ENCODE results near the gene TMEM238L. TPM values are rescaled to one million over a fixed set of nuclear protein-coding genes. Genes with fewer than 3 reads are reported as not detected.

TMEM238L gene
- total RNA-seq, 4 donors from 2014 or later, result 2.0 to 8.9 TPM; not detected in 2

DNA sequence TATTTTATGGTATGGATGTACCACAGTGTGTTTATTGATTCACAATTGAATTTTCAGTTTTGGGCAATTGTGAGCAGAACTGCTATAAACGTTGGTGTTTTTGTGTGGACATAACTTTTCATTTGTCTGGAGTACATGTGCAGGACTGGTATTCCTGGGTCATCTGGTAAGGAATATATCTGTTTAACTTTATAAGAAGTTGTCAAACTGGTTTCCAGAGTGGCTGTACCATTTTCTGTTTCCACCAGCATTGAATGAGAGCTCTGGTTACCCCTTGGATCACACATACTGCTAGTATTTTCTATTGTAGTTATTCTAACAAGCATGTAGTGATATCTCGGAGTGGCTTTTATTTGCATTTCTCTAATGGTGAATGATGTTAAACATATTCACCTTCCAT is 24.3 kb downstream of the TMEM238L start:
- no peak for DNase-seq (ENCODE audit: low spot score in 2 of 2)
- H3K27ac ChIP-seq, result no peak overlapping the region
- WGBS, result 71% methylated on average over 2 of the region's 2 CpGs

DNA sequence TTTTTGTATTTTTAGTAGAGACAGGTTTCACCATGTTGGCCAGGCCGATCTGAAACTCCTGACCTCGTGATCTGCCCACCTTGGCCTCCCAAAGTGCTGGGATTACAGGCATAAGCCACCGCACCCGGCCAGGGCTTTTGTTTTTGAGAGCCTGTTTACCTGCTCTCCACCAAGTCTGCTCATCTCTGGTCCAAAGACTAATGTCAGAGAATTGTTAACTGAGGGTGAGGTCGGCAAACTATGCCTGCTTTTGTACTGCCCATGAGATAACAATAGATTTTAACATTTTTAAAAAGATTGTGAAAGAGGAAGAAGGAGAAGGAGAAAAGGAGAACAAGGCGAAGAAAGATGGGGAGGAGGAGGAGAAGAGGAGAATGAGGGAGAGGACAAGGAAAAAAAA is 26.0 kb downstream of the TMEM238L start:
- H3K27ac ChIP-seq, result no peak overlapping the region
- H3K4me3 ChIP-seq, result no peak overlapping the region
- peak in 1 of 2 donors; percentile 28 for DNase-seq (ENCODE audit: low spot score in 2 of 2)
- TF ChIP-seq EP300 (IDR thresholded peaks at IDR 0.05) (no peak), POLR2A (IDR thresholded peaks at IDR 0.05) (no peak), POLR2AphosphoS5 (IDR thresholded peaks at IDR 0.05) (no peak)
- TF ChIP-seq, protein P1, sequence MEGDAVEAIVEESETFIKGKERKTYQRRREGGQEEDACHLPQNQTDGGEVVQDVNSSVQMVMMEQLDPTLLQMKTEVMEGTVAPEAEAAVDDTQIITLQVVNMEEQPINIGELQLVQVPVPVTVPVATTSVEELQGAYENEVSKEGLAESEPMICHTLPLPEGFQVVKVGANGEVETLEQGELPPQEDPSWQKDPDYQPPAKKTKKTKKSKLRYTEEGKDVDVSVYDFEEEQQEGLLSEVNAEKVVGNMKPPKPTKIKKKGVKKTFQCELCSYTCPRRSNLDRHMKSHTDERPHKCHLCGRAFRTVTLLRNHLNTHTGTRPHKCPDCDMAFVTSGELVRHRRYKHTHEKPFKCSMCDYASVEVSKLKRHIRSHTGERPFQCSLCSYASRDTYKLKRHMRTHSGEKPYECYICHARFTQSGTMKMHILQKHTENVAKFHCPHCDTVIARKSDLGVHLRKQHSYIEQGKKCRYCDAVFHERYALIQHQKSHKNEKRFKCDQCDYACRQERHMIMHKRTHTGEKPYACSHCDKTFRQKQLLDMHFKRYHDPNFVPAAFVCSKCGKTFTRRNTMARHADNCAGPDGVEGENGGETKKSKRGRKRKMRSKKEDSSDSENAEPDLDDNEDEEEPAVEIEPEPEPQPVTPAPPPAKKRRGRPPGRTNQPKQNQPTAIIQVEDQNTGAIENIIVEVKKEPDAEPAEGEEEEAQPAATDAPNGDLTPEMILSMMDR (IDR thresholded peaks at IDR 0.05), result no peak
- no peaks in the 10 kb centered on the region for H3K9me3 ChIP-seq
- no peaks in the 10 kb centered on the region for H3K27me3 ChIP-seq
- WGBS, result 90% methylated on average over 6 of the region's 6 CpGs
- H3K4me1 ChIP-seq, result peaks cover 6% of the 10 kb centered on the region
- H3K36me3 ChIP-seq, result no peaks in the 10 kb centered on the region

More for the DNA sequence above, 24.3 kb downstream of the TMEM238L start:
- TF ChIP-seq POLR2AphosphoS5 (IDR thresholded peaks at IDR 0.05), result no peak
- no peak for TF ChIP-seq EP300 (IDR thresholded peaks at IDR 0.05)
- TF ChIP-seq, protein P1 (IDR thresholded peaks at IDR 0.05), result no peak
- TF ChIP-seq POLR2A (IDR thresholded peaks at IDR 0.05), result no peak
- Histone ChIP-seq H3K9me3 (no peaks in the 10 kb centered on the region), H3K27me3 (no peaks in the 10 kb centered on the region), H3K4me1 (no peaks in the 10 kb centered on the region), H3K4me3 (no peak overlapping the region), H3K36me3 (no peaks in the 10 kb centered on the region)

DNA sequence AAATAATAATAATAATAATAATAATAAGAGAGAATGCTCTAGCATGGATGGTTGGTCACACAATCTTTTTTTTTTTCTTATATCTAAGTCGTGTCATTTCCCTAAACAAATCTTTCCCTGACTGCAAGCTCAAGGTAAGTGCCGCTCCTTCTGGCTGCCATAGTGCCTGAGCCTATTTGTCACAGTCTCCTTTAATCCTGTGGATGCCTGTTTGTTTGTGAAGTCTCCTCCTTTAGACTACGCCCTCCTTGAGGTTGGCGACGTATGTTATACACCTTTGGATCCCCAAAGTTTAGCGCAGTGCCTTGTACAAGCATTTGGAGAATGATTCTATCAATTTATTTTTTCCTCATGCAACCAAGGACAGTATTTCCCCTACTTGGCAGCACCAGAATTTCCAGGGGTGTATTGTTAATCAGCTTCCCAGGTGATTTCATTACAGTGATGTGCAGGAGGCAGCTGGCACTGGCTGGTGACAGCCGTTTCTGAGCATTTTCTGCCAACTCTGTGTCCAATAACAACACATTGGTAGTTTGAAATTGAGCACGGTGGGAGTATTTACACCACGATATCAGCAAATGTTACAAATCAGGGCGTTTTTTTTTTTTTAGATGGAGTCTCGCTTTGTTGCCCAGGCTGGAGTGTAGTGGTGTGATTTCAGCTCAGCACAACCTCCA is 26.6 kb downstream of the TMEM238L start:
- no peaks in the 10 kb centered on the region for H3K27me3 ChIP-seq
- peaks cover 2% of the 10 kb centered on the region for H3K9me3 ChIP-seq
- H3K36me3 ChIP-seq, result no peaks in the 10 kb centered on the region
- H3K27ac ChIP-seq, result no peak overlapping the region
- peak in 1 of 2 donors; percentile 22 for DNase-seq (ENCODE audit: low spot score in 2 of 2)
- no peak for TF ChIP-seq EP300 (IDR thresholded peaks at IDR 0.05)
- TF ChIP-seq POLR2A (IDR thresholded peaks at IDR 0.05), result no peak
- TF ChIP-seq, protein P1 (IDR thresholded peaks at IDR 0.05), result no peak
- TF ChIP-seq POLR2AphosphoS5 (IDR thresholded peaks at IDR 0.05), result no peak
- no peak overlapping the region for H3K4me3 ChIP-seq
- WGBS, result 80% methylated on average over 11 of the region's 11 CpGs
- peaks cover 8% of the 10 kb centered on the region for H3K4me1 ChIP-seq

DNA sequence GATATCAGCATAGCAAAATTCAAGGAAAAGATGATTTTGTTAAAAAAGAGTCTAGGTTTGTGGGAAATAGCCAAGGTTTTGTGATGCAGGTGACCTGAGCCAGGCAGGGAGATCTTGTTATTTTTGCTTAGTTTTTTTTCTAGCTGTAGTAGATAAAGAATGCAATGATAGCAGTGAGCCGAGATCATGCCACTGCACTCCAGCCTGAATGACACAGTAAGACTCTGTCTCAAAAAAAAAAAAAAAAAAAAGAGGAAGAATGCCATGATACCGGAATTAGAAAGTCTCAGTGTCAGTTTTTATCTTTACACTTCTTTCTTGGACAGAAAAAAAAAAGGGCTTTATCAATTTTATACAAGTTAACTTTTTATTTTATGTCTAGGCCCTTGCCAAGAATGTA is 27.5 kb downstream of the TMEM238L start:
- peaks cover 8% of the 10 kb centered on the region for H3K4me1 ChIP-seq
- DNase-seq (ENCODE audit: low spot score in 2 of 2), result no peak
- no peaks in the 10 kb centered on the region for H3K36me3 ChIP-seq
- H3K27ac ChIP-seq, result no peak overlapping the region
- 44% methylated on average over 2 of the region's 2 CpGs for whole genome bisulfite sequencing
- no peaks in the 10 kb centered on the region for H3K27me3 ChIP-seq
- H3K4me3 ChIP-seq, result no peak overlapping the region
- H3K9me3 ChIP-seq, result peaks cover 6% of the 10 kb centered on the region
- TF ChIP-seq POLR2A (IDR thresholded peaks at IDR 0.05) (no peak), POLR2AphosphoS5 (IDR thresholded peaks at IDR 0.05) (no peak), EP300 (IDR thresholded peaks at IDR 0.05) (no peak)
- TF ChIP-seq, protein P1 (IDR thresholded peaks at IDR 0.05), result no peak

DNA sequence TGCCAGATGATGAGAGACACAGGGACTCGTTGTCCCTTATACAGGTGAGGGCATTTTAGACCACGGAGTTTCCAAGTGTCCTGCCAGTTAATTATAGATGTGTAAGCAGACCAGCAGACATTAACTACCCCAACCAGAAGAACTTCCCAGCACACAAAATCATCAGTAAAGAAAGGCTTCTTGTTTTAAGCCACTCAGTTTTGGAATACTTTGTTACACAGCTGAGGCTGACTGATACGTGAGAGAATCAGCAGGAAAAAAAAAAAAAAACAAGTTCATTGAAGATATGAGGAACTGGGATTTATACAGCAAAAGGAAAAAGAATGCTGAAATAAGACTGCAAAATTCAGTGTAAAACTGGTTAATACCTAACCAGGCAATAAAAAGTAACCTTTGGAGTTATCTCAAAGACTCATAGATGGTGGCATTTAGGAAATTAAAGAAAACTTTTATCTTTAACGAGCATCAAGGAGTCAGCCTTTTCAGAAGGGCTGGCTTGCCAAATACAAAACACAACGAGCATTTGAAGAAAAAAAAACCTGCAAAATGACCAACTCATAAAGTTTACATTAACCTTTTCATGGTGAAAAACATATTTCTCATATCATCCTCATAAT is 28.1 kb downstream of the TMEM238L start:
- peaks cover 8% of the 10 kb centered on the region for H3K4me1 ChIP-seq
- no peak overlapping the region for H3K4me3 ChIP-seq
- H3K27me3 ChIP-seq, result no peaks in the 10 kb centered on the region
- H3K36me3 ChIP-seq, result no peaks in the 10 kb centered on the region
- TF ChIP-seq POLR2A (IDR thresholded peaks at IDR 0.05) (no peak), POLR2AphosphoS5 (IDR thresholded peaks at IDR 0.05) (no peak), EP300 (IDR thresholded peaks at IDR 0.05) (no peak)
- TF ChIP-seq, protein P1 (IDR thresholded peaks at IDR 0.05), result no peak
- DNase-seq (ENCODE audit: low spot score in 2 of 2), result no peak
- H3K9me3 ChIP-seq, result peaks cover 6% of the 10 kb centered on the region
- H3K27ac ChIP-seq, result no peak overlapping the region
- WGBS, result 75% methylated on average over 5 of the region's 5 CpGs
